GM23248 (cell line): Measurements from ENCODE around the gene DENND4C.
"Not testable (repeated sequence)": the region's sequence is repeated elsewhere in the genome, so short reads cannot be mapped to it uniquely, and the experiment has no call there.

Experiments
- EZH2 ChIP-seq: fragments of 200-600 bp; sonication (generic); IDR thresholded peaks from 2 replicates; pipeline ENCODE4 v1.6.1; 2018; ENCODE audit warnings: antibody characterized with exemption, mild to moderate bottlenecking; ENCODE audit not compliant: insufficient read depth, poor library complexity, severe bottlenecking
- EZH2phosphoT487 ChIP-seq: fragments of 200-600 bp; sonication (generic); IDR thresholded peaks from 2 replicates; pipeline ENCODE4 v1.6.1; 2018; ENCODE audit warnings: antibody characterized with exemption, moderate library complexity, mild to moderate bottlenecking, low read depth; ENCODE audit not compliant: insufficient read depth

DNA sequence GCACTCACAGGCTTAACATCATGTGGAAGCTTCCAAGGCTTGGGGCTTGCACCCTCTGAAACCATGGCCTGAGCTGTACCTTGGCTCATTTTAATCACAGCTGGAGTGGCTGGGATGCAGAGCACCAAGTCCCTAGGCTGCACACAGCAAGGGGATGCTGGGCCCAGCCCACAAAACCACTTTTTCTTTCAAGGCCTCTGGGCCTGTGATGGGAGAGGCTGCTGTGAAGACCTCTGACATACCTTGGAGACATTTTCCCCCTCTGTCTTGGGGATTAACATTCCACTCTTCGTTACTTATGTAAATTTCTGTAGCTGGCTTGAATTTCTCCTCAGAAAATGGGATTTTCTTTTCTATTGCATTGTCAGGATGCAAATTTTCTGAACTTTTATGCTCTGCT lies 20.7 kb downstream of the DENND4C start:
- not testable (repeated sequence) for TF ChIP-seq EZH2, EZH2phosphoT487
